AG08395 (cell line): ENCODE measurements around the gene DZIP3.
"Not testable (repeated sequence)": the region's sequence is repeated elsewhere in the genome, so short reads cannot be mapped to it uniquely, and the experiment has no call there.

Experiments used
- DNase-seq: peaks from one replicate; pipeline ENCODE4 v3.0.0; 2012; ENCODE audit warnings: mixed read lengths, low spot score

Gene DZIP3

DNA sequence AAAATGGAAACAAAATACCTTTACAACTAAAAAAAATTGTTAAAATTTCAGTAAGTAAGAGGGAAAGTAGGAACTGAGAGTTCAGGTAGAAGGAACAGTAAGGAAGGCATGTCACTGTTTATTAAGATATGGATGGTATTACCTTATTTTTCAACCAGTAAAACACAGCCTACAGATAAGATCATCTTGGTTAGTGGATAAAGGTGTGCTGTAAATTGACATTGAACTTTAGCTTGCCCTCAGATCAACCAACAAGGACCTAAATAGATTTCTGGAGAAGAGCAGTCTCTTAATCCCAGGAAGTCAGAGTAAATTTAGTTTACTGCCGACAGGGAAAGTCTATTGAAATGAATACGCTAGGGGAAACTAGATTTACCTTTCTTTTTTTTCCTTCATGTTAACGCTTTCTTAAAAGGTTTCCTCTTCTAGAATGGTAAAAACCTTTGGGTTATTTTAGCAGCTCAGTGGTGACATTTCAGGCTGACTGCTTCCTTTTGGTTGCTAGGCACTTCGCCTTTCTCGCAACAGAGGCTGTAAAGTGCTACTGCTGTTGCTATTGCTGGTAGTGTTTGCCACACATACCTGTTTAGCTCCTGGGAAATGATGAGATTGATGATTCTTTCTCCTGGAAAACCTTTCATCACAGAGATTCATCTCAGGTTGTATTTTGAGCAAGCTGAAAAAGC is 12.9 kb downstream of the DZIP3 start:
- DNase-seq = no peak

DNA sequence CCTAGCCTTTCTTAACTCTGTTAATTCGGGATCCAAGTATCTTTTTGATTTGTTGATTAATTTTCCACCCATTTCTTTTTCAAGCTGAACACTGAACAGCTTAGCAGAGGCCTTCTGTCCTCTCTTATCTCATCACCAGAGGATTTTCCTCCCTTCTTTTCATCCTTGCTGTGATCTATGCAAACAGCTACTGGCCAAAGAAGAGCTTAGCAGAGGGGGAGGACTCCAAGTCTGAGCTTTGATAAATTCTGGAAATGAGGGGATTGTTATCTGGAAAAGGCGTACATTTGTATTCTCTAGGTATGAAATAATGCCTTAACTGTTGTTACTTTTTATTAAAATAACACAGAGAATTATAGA is 13.4 kb downstream of the DZIP3 start:
- no peak for DNase-seq

DNA sequence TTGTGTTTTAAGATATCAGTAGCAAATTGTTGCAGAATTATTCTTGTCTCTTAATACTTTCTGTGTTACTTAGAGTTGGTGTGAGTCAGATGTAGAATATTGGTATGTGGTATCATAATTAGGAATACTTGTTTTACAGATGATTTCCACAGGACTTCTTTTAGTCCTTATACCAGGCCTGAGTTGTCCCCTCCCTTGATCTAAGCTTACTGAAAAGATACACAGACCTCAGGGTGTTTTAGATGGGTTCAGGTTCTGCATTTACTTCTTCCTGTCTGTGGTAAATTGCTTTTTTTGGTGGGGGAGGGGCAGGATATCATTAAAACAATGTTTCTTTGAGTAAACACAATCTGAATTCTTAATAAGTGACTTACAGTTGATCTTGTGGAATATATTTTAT is 14.2 kb downstream of the DZIP3 start:
- no peak for DNase-seq

DNA sequence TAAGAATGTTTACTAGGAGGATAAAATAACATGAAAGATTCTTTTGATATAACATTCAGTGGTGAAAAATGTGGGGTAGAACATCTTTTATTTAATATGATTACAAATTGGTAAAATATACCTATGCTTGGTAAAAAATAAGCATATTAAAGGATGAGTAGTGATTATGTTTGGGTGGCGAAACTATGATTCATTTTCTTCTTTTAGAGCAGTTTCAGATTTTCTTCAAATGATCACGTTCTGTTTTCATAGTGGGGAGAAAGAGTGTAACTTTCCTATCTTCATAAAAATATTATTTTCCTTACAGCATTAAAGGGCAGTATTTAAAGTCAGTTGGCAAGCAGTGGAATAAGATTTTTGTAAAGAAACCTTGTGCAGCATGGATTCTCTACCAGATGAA is 15.5 kb downstream of the DZIP3 start:
- no peak for DNase-seq

DNA sequence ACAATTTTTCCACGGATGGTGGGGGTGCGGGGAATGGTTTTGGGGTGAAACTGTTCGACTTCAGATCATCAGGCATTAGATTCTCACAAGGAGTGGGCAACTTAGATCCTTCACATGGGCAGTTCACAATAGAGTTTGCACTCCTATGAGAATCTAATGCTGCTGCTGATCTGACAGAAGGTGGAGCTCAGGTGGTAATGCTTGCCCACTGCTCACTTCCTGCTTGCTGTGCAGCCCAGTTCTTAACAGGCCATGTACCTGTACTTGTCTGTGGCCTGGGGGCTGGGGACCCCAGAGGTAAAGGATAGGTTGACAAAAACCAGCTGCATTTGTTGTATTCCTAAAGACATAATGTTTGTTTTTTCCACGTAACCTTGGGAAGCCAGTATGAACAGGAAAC is 16.0 kb downstream of the DZIP3 start:
- DNase-seq = no peak

DNA sequence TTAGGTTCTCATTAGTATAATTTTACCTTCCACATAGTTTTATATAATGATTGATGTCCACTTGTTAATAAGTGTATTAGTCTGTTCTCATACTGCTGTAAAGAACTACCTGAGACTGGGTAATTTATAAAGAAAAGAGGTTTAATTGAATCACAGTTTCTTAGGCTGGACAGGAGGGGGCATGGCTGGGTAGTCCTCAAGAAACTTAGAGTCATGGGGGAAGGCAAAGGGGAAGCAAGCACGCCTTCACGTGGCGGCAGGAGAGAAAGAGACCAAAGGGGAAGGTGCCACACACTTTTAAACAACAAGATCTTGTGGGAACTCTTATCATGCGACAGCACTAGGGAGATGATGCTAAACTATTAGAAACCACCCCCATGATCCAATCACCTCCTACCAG is 19.2 kb downstream of the DZIP3 start:
- DNase-seq = no peak

DNA sequence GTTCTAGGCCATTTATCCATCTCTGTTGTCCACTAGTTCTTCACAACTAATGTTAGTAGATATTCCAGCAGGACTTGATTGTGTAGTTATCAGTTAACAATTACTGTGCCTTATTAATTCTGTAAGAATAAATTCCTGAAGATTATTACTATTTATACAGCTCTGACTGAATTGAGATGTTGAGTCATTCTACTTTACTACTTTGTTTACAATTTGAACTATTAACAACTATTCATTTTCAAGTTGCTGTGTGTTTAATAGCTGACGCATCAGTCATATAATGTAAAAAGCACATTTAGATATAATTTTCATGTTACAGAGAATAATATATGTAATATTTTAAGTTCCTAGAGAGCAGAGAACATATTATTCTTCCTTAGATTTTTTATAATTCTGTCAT is 21.1 kb downstream of the DZIP3 start:
- DNase-seq = no peak

DNA sequence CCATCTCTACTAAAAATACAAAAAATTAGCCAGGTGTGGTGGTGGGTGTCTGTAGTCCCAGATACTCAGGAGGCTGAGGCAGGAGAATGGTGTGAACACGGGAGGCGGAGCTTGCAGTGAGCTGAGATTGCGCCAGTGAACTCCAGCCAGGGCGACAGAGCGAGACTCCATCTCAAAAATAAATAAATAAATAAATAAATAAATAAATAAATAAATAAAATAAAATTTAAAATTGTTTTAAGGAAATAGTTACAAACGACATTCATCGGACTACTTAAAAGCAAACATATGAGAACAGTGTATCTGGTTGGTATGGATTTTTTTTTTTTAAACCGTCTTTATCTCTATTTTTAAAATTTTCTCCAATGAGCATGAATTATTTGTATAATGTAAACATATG is 26.6 kb downstream of the DZIP3 start:
- not testable (repeated sequence) for DNase-seq

DNA sequence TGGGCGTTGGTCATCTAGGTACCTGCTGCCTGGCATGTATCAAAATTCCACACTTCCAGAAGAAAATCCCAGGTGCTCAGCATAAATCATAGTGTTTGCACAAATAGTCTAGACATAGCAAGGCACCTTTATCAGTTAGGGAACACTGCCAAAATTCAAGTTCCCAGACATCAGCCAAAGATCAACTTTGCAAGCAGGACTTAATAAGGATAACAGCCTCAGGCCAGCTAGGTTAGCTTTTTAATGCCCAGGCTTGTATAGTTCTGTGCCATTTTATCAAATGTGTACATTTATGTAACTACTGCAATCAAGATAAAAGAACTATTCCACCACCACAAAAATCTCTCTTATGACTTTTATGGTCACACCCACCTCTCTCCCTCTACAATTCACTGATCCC is 30.7 kb downstream of the DZIP3 start:
- DNase-seq = no peak

DNA sequence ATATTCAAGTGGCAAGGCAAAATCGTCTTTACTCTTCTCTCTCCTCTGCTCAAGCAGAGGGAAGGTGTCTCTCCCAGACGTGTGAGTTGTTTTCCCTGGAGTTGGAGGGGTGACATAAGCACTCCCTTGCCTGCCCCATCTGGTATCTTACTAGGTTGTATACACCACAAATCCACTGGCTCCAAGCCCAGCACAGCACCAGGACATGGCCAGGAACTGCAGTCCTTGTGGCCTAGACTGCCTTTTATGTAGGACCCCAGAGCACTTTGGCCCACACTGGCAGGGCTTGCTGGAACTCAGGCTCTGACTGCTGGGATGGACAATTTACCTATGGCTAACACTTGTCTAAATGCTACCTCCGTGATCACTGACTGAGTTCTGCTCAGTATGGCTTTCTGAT is 34.0 kb downstream of the DZIP3 start:
- no peak for DNase-seq

DNA sequence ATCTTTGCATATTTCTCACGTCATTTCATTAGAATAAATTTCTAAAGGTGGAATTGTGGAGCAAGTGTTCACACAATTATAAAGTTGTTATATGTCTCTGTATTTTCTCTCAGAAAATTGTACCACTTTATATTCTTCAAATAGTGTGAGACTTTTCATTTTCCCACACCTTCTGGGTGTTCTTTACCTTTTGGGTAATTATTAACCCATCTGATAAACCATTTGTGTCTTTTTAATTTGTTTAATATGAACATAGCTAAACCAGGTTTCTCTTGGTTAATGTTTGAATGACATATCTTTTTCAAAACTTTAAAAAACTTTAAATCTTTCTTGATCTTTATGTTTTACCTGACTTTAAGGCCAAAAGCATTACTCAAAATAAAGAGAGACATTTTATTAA is 40.5 kb downstream of the DZIP3 start:
- DNase-seq = no peak

DNA sequence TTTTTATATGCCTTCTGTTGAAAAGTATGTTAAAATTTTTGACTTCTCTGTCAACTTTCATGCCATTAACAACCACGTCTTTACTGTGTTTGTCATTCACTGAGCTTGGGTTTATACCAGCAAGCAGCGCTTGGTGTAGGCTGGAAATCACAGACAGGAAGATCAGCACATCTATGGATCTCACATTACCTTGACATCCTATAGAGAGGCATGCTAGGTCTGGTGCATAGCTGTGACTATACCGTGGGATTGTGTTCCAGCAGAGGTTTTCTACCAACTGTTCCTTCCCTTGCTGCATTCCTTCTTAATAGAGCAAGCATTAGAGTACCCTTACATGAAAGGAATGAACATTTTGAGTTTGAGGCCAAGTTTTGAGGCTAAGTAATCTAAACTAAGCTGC is 53.0 kb downstream of the DZIP3 start:
- no peak for DNase-seq

DNA sequence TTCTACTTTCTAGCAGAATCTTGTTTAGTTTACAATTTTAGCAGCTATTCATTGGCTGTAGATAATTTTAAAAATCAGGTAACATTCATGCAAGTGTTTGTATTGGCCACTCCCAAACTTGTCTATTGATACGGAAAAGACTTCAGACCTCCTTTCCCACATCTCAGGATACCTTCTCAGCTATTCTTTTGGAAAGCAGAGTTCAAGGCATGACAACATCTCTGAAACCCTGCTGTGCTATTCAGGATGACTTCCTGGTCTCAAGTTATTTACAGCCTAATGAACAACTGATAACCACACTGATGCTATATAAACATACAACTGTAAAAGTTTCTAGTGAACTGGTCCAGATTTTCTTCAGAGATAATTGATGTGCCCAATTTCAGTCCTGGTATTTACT is 55.8 kb downstream of the DZIP3 start:
- DNase-seq = no peak

DNA sequence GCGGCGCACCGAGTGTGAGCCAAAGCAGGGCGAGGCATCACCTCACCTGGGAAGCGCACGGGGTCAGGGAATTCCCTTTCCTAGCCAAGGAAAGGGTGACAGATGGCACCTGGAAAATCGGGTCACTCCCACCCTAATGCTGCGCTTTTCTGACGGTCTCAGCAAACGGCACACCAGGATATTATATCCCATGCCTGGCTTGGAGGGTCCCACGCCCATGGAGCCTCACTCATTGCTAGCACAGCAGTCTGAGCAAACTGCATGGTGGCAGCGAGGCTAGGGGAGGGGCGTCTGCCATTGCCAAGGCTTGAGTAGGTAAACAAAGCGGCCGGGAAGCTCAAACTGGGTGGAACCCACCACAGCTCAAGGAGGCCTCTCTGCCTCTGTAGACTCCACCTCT is 66.1 kb downstream of the DZIP3 start:
- DNase-seq = not testable (repeated sequence)

DNA sequence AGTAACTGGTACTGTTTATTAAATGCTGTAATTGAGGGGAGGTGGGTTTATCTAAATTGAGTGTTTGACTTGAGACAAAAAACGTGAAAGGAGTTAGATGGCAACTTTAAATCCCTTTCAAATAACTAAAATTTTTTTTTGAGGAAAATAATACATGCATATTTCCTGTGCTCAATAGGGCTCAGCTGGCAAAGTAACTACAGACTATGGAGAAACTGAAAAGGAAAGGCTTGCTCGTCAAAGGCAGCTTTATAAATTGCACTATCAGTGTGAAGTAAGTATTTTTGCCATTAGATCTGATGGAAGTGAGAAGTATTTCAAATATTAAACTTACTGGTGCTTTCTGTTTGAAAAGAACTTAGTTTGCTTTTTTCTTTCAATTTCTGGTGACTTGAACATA is 72.2 kb downstream of the DZIP3 start:
- no peak for DNase-seq

DNA sequence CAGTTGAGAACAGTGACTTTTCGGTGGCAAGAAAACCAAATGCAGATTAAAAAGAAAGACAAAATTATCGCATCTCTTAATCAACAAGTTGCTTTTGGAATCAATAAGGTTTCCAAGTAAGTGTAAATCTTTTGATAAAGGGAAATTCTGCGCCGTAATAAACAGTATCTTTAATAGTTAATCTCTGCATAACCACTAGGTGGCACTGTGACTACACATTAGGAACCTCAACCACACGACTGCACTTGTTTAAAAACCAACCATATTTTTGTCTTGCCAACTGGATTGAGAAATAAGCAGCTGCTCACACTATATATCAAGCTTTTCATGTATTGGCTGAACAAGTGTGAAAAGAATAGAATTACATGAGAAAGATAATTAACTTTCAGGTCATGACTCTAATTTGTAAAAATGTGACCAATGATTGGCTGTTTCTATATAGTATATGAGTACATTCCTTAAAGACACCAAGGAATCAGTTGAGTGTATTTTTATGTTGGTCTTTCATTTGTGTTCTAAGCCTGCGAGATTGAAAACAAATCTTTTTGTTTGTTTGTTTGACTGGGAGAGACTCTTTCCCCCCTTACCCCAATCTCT is 72.7 kb downstream of the DZIP3 start:
- peak; percentile 80 for DNase-seq

DNA sequence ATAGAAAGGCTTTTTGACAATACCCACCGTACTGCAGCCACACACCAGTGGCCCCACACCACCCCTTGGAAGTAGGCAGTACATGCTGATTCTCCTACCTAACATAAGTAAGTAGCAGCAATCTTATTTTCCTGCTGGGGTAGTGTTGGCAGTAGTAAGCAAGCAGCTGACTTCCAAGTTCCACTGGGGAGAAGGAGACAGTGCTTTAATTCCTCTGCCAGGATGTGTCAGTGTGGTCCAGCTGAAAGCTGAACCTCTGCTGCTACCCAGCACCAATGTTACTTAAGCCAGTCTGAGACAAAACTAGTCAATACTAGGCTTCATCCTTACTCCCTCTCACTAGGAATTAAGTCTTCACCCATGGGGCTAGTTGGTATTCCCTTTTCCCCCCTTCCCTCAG is 74.7 kb downstream of the DZIP3 start:
- DNase-seq = no peak

DNA sequence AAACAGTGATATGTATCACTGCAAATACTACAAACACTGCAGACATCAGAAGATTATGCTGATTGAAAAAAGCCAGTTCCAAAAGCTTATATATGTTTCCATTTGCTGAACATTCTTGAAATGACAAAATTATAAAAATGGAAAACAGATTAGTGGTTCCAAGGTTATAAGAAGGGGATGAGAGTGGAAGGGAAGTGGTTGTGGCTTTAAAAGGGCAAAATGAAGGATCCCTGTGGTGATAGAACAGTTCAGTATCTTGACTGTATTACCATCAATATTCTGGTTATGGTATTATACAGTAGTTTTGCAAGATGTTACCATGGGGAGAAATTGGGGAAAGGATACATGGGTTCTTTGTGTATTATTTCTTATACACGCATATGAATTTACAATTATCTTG is 77.8 kb downstream of the DZIP3 start:
- no peak for DNase-seq

DNA sequence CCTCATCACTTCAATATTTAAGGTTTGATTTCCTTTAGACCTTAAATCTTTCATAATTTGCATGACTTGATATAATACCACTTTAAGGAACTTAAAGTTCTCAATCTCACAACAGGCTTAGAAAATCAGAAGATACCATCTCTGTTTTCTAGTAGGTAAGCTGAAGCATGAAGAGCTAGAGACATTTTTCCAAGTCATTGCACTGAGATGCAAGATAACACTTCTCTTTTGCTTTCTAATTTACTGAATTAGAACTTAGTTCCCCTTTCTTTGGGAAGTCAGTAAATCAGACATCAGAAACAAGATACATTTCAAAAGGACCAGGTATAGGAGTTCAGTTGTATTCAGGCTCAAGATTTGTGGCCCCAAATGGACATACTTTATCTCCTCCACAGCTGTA is 79.7 kb downstream of the DZIP3 start:
- no peak for DNase-seq

DNA sequence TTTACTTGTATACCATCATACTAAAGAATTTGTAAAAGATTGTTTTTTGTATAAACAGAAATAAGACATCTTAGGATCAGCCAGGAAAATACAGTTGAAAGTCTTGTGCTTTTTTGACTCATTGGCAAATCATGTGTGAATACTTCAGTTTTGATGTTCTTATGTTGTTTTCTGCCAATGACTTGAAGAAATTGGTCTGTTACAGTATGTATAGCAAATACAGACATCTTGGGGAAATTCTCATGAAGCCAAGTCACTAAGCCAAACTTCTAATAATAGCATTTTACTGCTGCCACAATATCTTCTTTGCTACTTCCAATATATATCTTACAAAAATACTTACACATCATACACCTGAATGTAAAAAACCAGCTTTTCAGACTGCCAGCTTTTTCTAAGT is 83.2 kb downstream of the DZIP3 start:
- DNase-seq = no peak

DNA sequence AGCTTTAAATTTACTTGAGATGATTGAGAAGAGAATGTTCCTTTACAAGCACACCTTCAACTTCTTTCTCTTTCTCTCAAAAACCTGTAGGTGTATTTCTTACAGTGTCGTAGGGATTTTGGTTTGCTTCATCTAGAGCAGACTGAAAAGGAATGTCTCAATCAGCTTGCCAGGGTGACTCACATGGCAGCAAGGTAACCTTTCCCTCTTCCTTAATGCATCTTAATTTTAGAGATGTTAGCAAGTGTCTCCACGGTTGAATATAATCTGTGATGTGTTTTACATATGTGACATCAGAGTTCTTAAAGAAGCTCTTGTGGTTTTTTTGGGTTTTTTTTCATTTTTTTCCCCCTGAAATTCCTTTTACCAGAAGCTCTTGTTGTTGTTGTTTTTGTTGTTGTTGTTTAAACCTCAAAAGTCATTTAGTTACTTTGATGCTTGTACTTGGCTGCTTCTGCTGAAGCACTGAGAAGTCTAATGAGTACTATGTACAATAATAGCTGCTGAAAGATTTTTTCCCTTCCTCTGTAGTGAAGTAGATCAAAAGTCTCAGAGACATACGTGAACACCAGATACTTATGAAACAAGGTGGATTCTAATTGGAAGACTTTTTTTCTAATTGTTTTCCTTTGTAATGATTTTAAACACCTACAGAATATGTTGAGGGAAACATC is 84.6 kb downstream of the DZIP3 start:
- no peak for DNase-seq

DNA sequence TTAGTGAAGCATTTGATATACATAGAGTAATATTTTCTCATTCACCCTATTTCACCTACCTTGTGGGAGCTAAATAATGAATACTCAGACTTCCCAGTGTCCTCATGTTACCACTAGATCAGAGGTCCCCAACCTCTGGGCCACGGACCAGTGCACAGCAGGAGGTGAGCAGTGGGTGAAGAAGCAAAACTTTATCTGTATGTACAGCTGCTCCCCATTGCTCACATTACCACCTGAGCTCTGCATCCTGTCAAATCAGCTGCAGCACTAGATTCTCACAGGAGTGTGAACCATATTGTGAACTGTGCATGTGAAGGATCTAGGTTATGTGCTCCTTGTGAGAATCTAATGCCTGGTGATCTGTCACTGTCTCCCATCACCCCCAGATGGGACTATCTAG is 88.3 kb downstream of the DZIP3 start:
- DNase-seq = no peak

DNA sequence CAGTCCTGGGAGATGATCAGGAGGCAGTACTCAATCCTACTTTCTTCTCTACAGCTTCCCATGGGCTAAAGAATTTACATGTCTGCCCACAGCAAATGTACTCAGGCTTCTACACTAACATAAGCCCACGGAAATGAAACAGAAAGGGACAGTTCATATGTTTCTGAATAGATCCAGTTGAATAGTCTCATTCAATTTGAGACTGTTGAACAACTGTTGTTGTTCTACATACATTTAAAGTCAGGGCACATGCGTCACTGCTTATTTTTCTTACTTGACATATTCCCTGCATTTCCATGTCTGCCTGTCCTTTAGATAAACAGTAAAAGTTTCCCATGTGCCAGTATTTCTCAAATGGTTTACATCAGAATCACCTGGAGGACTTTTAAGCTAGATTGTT is 102.8 kb downstream of the DZIP3 start:
- DNase-seq = not testable (repeated sequence)

DNA sequence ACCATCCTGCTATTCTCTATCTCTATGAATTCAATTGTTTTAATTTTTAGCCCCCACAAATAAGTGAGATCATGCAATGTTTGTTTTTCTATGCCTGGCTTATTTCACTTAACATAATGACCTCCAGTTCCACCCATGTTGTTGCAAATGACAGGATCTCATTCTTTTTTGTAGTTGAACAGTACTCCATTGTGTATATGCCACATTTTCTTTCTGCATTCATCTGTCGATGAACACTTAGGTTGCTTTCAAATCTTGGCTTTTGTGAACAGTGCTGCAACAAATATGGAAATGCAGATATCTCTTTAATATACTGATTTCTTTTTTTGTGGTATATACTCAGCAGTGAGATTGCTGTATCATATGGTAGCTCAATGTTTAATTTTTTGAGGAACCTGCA is 108.9 kb downstream of the DZIP3 start:
- DNase-seq = no peak
